Vagina (tissue), 2 donors: ENCODE data around the gene MVD. TPM values are rescaled to one million over a fixed set of nuclear protein-coding genes. Genes with fewer than 3 reads are reported as not detected.

Source experiments
- DNase-seq, 2 donors: peaks; one replicate each; pipeline ENCODE4 v3.0.0-alpha.2; 2017; ENCODE audit errors: extremely low spot score in 2 of 2
- H3K27ac ChIP-seq: fragments of 200-600 bp; sonication (generic); one replicate; pipeline ENCODE4 v1.5.1; 2019
- H3K27me3 ChIP-seq: fragments of 200-600 bp; sonication (generic); one replicate; pipeline ENCODE4 v1.5.1; 2019
- H3K36me3 ChIP-seq, 2 donors: fragments of 200-600 bp; sonication (generic); one replicate each; pipeline ENCODE4 v1.5.1; 2017 to 2019
- H3K4me1 ChIP-seq: fragments of 200-600 bp; sonication (generic); one replicate; pipeline ENCODE4 v1.5.1; 2019
- H3K4me3 ChIP-seq, 2 donors: fragments of 200-600 bp; sonication (generic); 1 replicate in 1 of 2; 2 replicates in 1 of 2; pipeline ENCODE4 v1.5.1; 2016 to 2019
- H3K9me3 ChIP-seq: fragments of 200-600 bp; sonication (generic); one replicate; pipeline ENCODE4 v1.5.1; 2019
- POLR2A ChIP-seq, 2 donors: fragments of 450-650 bp; IDR thresholded peaks; one replicate each; pipeline ENCODE4 v1.6.1; 2017; ENCODE audit warnings: antibody characterized with exemption in 2 of 2, mild to moderate bottlenecking in 2 of 2, moderate library complexity in 2 of 2
- POLR2AphosphoS5 ChIP-seq, 2 donors: sonication (generic); formaldehyde crosslinking; IDR thresholded peaks; one replicate each; pipeline ENCODE4 v1.9.0; 2017; ENCODE audit warnings: antibody characterized with exemption in 2 of 2, mild to moderate bottlenecking in 2 of 2, low read depth in 1 of 2; ENCODE audit not compliant: insufficient read depth in 1 of 2
- intact Hi-C: fragments of 100-400 bp; cut with DNase I; formaldehyde crosslinking; loops from one replicate; pipeline ENCODE4 v1.15.1; 2023
- total RNA-seq: library from RNA; depleted of rRNA; stranded (reverse); fragments of >200 nt; gene quantifications from one replicate; pipeline ENCODE4 v1.2.3, GENCODE V29; 2016
- TF ChIP-seq, protein P1 (sequence below), 3 experiments: fragments of 450-650 bp in 2 of 3; fragments of 200-600 bp in 1 of 3; sonication (generic) in 1 of 3; IDR thresholded peaks; one replicate each; pipeline ENCODE4 v1.5.1; 2017 to 2019; ENCODE audit warnings: antibody characterized with exemption in 3 of 3, mild to moderate bottlenecking in 2 of 3, moderate library complexity in 2 of 3

Gene MVD
- total RNA-seq, 1 donor from 2014 or later: 33.1 TPM

GRCh38 chr16:88624977-88625576 is 37.8 kb downstream of the MVD start:
- intact Hi-C loops: no loop called here
- DNase-seq: no peak

GRCh38 chr16:88624481-88624880 is 38.4 kb downstream of the MVD start:
- no peak for DNase-seq
- Histone ChIP-seq H3K27me3 (no peaks in the 10 kb centered on the region), H3K9me3 (no peaks in the 10 kb centered on the region), H3K4me3 (no peak overlapping the region), H3K27ac (no peak overlapping the region), H3K4me1 (peaks cover 2% of the 10 kb centered on the region), H3K36me3 (peaks cover 0 to 71% of the 10 kb centered on the region in 2 donors)
- intact Hi-C loops: no loop called here
- no peak for TF ChIP-seq POLR2AphosphoS5 (IDR thresholded peaks at IDR 0.05; ENCODE audit: insufficient read depth in 1 of 2, low read depth in 1 of 2)
- TF ChIP-seq, protein P1, sequence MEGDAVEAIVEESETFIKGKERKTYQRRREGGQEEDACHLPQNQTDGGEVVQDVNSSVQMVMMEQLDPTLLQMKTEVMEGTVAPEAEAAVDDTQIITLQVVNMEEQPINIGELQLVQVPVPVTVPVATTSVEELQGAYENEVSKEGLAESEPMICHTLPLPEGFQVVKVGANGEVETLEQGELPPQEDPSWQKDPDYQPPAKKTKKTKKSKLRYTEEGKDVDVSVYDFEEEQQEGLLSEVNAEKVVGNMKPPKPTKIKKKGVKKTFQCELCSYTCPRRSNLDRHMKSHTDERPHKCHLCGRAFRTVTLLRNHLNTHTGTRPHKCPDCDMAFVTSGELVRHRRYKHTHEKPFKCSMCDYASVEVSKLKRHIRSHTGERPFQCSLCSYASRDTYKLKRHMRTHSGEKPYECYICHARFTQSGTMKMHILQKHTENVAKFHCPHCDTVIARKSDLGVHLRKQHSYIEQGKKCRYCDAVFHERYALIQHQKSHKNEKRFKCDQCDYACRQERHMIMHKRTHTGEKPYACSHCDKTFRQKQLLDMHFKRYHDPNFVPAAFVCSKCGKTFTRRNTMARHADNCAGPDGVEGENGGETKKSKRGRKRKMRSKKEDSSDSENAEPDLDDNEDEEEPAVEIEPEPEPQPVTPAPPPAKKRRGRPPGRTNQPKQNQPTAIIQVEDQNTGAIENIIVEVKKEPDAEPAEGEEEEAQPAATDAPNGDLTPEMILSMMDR (IDR thresholded peaks at IDR 0.05): no peak
- TF ChIP-seq POLR2A (IDR thresholded peaks at IDR 0.05): no peak

More at GRCh38 chr16:88624977-88625576, 37.8 kb downstream of the MVD start:
- no peak for TF ChIP-seq POLR2AphosphoS5 (IDR thresholded peaks at IDR 0.05; ENCODE audit: insufficient read depth in 1 of 2, low read depth in 1 of 2)
- TF ChIP-seq, protein P1 (IDR thresholded peaks at IDR 0.05): no peak
- no peak for TF ChIP-seq POLR2A (IDR thresholded peaks at IDR 0.05)
- Histone ChIP-seq H3K27me3 (no peaks in the 10 kb centered on the region), H3K4me3 (no peak overlapping the region), H3K9me3 (no peaks in the 10 kb centered on the region), H3K27ac (no peak overlapping the region), H3K4me1 (no peaks in the 10 kb centered on the region), H3K36me3 (peaks cover 0 to 77% of the 10 kb centered on the region in 2 donors)

DNA sequence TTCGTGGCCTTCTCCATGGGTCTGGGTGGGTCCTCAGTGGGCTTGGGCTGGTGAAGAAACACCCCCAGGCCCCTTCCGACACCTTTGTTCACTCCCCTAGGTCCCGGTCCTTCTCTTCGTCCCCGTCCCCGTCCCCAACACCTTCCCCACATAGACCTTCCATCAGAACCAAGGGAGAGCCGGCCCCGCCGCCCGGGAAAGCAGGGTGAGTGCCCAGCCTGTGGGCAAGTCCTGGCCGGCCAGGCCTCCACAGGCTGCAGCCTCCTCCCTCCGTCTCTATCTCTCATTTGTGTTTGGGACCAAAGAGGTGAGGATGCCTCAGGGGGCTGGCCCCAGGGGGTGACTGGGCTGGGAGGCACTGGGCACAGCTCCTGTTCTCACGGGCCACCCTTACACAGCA is 39.0 kb downstream of the MVD start:
- Histone ChIP-seq H3K9me3 (no peaks in the 10 kb centered on the region), H3K27ac (no peak overlapping the region), H3K4me3 (no peak overlapping the region), H3K36me3 (peaks cover 0 to 65% of the 10 kb centered on the region in 2 donors), H3K27me3 (no peaks in the 10 kb centered on the region), H3K4me1 (peaks cover 4% of the 10 kb centered on the region)
- no peak for DNase-seq
- no peak for TF ChIP-seq POLR2A (IDR thresholded peaks at IDR 0.05)
- TF ChIP-seq, protein P1 (IDR thresholded peaks at IDR 0.05): no peak
- TF ChIP-seq POLR2AphosphoS5 (IDR thresholded peaks at IDR 0.05; ENCODE audit: insufficient read depth in 1 of 2, low read depth in 1 of 2): no peak
- intact Hi-C loops: no loop called here

- Histone ChIP-seq H3K9me3 (no peaks in the 10 kb centered on the region), H3K4me3 (no peak overlapping the region), H3K27ac (no peak overlapping the region), H3K4me1 (peaks cover 4% of the 10 kb centered on the region), H3K36me3 (peaks cover 0 to 56% of the 10 kb centered on the region in 2 donors), H3K27me3 (no peaks in the 10 kb centered on the region)
- intact Hi-C loops: no loop called here
- TF ChIP-seq, protein P1 (IDR thresholded peaks at IDR 0.05): no peak
- TF ChIP-seq POLR2AphosphoS5 (IDR thresholded peaks at IDR 0.05; ENCODE audit: insufficient read depth in 1 of 2, low read depth in 1 of 2) (no peak), POLR2A (IDR thresholded peaks at IDR 0.05) (no peak)
- no peak for DNase-seq
Observed at GRCh38 chr16:88622866-88623265, 40.0 kb downstream of the MVD start.

DNA sequence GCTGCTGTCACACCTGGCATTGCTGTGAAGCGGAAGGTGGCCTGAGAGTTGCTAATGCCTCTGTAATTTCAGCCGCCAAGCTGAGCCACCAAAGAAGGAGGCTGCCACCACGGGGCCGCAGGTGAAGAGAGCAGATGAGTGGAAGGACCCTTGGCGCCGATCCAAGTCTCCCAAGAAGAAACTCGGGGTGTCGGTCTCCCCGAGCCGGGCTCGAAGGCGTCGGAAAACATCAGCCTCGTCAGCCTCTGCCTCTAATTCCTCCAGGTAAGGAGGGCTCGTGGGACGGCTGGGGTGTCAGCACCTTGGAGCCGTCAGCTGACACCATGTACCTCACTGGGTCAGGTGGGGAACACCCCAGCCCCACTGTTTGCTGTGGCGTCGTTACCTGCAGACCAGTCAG is 40.8 kb downstream of the MVD start:
- no peak for DNase-seq
- Histone ChIP-seq H3K36me3 (peaks cover 0 to 50% of the 10 kb centered on the region in 2 donors), H3K4me1 (peaks cover 4% of the 10 kb centered on the region), H3K27me3 (no peaks in the 10 kb centered on the region), H3K4me3 (no peak overlapping the region), H3K27ac (no peak overlapping the region), H3K9me3 (no peaks in the 10 kb centered on the region)
- TF ChIP-seq, protein P1 (IDR thresholded peaks at IDR 0.05): no peak
- TF ChIP-seq POLR2AphosphoS5 (IDR thresholded peaks at IDR 0.05; ENCODE audit: insufficient read depth in 1 of 2, low read depth in 1 of 2): no peak
- no peak for TF ChIP-seq POLR2A (IDR thresholded peaks at IDR 0.05)
- intact Hi-C loops: no loop called here
